Transverse colon (tissue), 4 donors: Measurements from ENCODE around the gene RBM19.

Experiments used
- CTCF ChIP-seq, 5 experiments: fragments of 200-600 bp in 3 of 5; fragments of 450-650 bp in 2 of 5; sonication (generic) in 3 of 5; IDR thresholded peaks; 1 replicate in 2 of 5; 2 replicates in 3 of 5; pipeline ENCODE4 v1.5.1; 2016 to 2017; ENCODE audit warnings: antibody characterized with exemption in 5 of 5, inconsistent platforms in 3 of 5, mild to moderate bottlenecking in 2 of 5, moderate library complexity in 1 of 5
- POLR2A ChIP-seq: fragments of 450-650 bp; IDR thresholded peaks from one replicate; pipeline ENCODE4 v1.6.1; 2016; ENCODE audit warnings: antibody characterized with exemption, mild to moderate bottlenecking, moderate library complexity
- POLR2AphosphoS5 ChIP-seq, 3 donors: sonication (generic); formaldehyde crosslinking; IDR thresholded peaks; one replicate each; pipeline ENCODE4 v1.6.1; 2016; ENCODE audit warnings: antibody characterized with exemption in 3 of 3

GRCh38 chr12:113926788-113927187 is 39.3 kb downstream of the RBM19 start:
- no peak for TF ChIP-seq POLR2A
- no peak for TF ChIP-seq CTCF (IDR thresholded peaks at IDR 0.05)
- TF ChIP-seq POLR2AphosphoS5 (IDR thresholded peaks at IDR 0.05) = no peak
